ENCODE measurements around the gene SLCO3A1.
"Not testable (repeated sequence)": the region's sequence is repeated elsewhere in the genome, so short reads cannot be mapped to it uniquely, and the experiment has no call there.

The SLCO3A1 gene

GRCh38 chr15:92069308-92070250 is 216.1 kb downstream of the SLCO3A1 start:
- Histone ChIP-seq H3K27me3 (ENCODE audit: insufficient read depth, low read depth, severe bottlenecking) (peaks cover 90% of the 10 kb centered on the region), H3K4me3 (ENCODE audit: low read depth, low read length) (no peak overlapping the region), H3K9me3 (ENCODE audit: severe bottlenecking) (no peaks in the 10 kb centered on the region), H3K27ac (no peak overlapping the region), H3K36me3 (no peaks in the 10 kb centered on the region)
- DNase-seq: no peak
- TF ChIP-seq CTCF (IDR thresholded peaks at IDR 0.05; ENCODE audit: low read depth, low read length): no peak

- H3K9me3 ChIP-seq (ENCODE audit: severe bottlenecking); H3K4me3 ChIP-seq (ENCODE audit: low read depth, low read length); H3K36me3 ChIP-seq; H3K27ac ChIP-seq; DNase-seq: not testable (repeated sequence)
- H3K27me3 ChIP-seq (ENCODE audit: insufficient read depth, low read depth, severe bottlenecking): peaks cover 90% of the 10 kb centered on the region
These were observed 216.7 kb downstream of the SLCO3A1 start for GRCh38 chr15:92070251-92070650.

GRCh38 chr15:92071045-92071634 is 217.6 kb downstream of the SLCO3A1 start:
- TF ChIP-seq CTCF (IDR thresholded peaks at IDR 0.05; ENCODE audit: low read depth, low read length): no peak
- peaks cover 90% of the 10 kb centered on the region for H3K27me3 ChIP-seq (ENCODE audit: insufficient read depth, low read depth, severe bottlenecking)

GRCh38 chr15:92073044-92073785 is 219.7 kb downstream of the SLCO3A1 start:
- H3K27me3 ChIP-seq (ENCODE audit: insufficient read depth, low read depth, severe bottlenecking): peaks cover 84% of the 10 kb centered on the region
- H3K36me3 ChIP-seq: no peaks in the 10 kb centered on the region
- H3K4me3 ChIP-seq (ENCODE audit: low read depth, low read length): no peak overlapping the region
- H3K27ac ChIP-seq: no peak overlapping the region
- H3K9me3 ChIP-seq (ENCODE audit: severe bottlenecking): peaks cover 3% of the 10 kb centered on the region
- TF ChIP-seq CTCF (IDR thresholded peaks at IDR 0.05; ENCODE audit: low read depth, low read length): no peak
- no peak for DNase-seq

More at GRCh38 chr15:92071045-92071634, 217.6 kb downstream of the SLCO3A1 start:
- no peaks in the 10 kb centered on the region for H3K36me3 ChIP-seq
- no peak overlapping the region for H3K4me3 ChIP-seq (ENCODE audit: low read depth, low read length)
- no peak for DNase-seq
- no peaks in the 10 kb centered on the region for H3K9me3 ChIP-seq (ENCODE audit: severe bottlenecking)
- no peak overlapping the region for H3K27ac ChIP-seq

GRCh38 chr15:92074101-92074500 is 220.6 kb downstream of the SLCO3A1 start:
- Histone ChIP-seq H3K4me3 (ENCODE audit: low read depth, low read length) (no peak overlapping the region), H3K9me3 (ENCODE audit: severe bottlenecking) (peaks cover 3% of the 10 kb centered on the region), H3K36me3 (no peaks in the 10 kb centered on the region), H3K27me3 (ENCODE audit: insufficient read depth, low read depth, severe bottlenecking) (peaks cover 79% of the 10 kb centered on the region), H3K27ac (no peak overlapping the region)
- no peak for TF ChIP-seq CTCF (IDR thresholded peaks at IDR 0.05; ENCODE audit: low read depth, low read length)
- DNase-seq: no peak

GRCh38 chr15:92074646-92075045 is 221.1 kb downstream of the SLCO3A1 start:
- H3K27me3 ChIP-seq (ENCODE audit: insufficient read depth, low read depth, severe bottlenecking): peaks cover 73% of the 10 kb centered on the region
- no peak for TF ChIP-seq CTCF (IDR thresholded peaks at IDR 0.05; ENCODE audit: low read depth, low read length)
- H3K4me3 ChIP-seq (ENCODE audit: low read depth, low read length): no peak overlapping the region
- no peak overlapping the region for H3K27ac ChIP-seq
- DNase-seq: no peak
- peaks cover 3% of the 10 kb centered on the region for H3K9me3 ChIP-seq (ENCODE audit: severe bottlenecking)
- H3K36me3 ChIP-seq: no peaks in the 10 kb centered on the region

All from WERI-Rb-1 (cell line).